HEK293 (cell line): ENCODE data around the gene AQP10.

Experiments used
- CTCF ChIA-PET: fragments of 350-600 bp; formaldehyde crosslinking; extraction: SDS; loops from one replicate; lab custom pipeline; 2021; ENCODE audit warnings: antibody characterized with exemption; lab: Yijun Ruan, JAX
- POLR2A ChIA-PET: fragments of 300-600 bp; formaldehyde crosslinking; extraction: SDS; loops from one replicate; lab custom pipeline; 2020; ENCODE audit warnings: antibody characterized with exemption, inconsistent platforms; lab: Yijun Ruan, JAX
- H3K27ac ChIP-seq: fragments of 200-500 bp; sonication (Bioruptor generic); 2 replicates; pipeline ENCODE4 v1.5.1; 2014; ENCODE audit warnings: low read depth, low read length, control low read depth, inconsistent platforms; ENCODE audit errors: extremely low read depth
- H3K36me3 ChIP-seq, 2 experiments: fragments of 200-500 bp in 1 of 2; sonication (Bioruptor generic) in 1 of 2; 1 replicate in 1 of 2; 2 replicates in 1 of 2; pipeline ENCODE4 v1.5.1; 2014 to 2017; ENCODE audit warnings: inconsistent platforms in 2 of 2, low read length in 2 of 2; ENCODE audit not compliant: control insufficient read depth in 2 of 2, insufficient read depth in 1 of 2
- H3K4me1 ChIP-seq: fragments of 200-500 bp; sonication (Bioruptor generic); 2 replicates; pipeline ENCODE4 v1.5.1; 2014; ENCODE audit warnings: mild to moderate bottlenecking, low read length, inconsistent platforms; ENCODE audit not compliant: control insufficient read depth, insufficient read depth
- H3K4me3 ChIP-seq: 2 replicates; pipeline ENCODE4 v1.5.1; 2011; ENCODE audit warnings: low read depth, mild to moderate bottlenecking, control low read depth, low read length, moderate library complexity
- H3K9me3 ChIP-seq: fragments of 200-500 bp; sonication (Bioruptor generic); 2 replicates; pipeline ENCODE4 v1.5.1; 2014; ENCODE audit warnings: low read depth, low read length, inconsistent platforms; ENCODE audit not compliant: control insufficient read depth, insufficient read depth
- BCL11A ChIP-seq: fragments of 450-650 bp; formaldehyde crosslinking; IDR thresholded peaks from 2 replicates; pipeline ENCODE4 v1.5.1; 2016; ENCODE audit warnings: low read depth, missing biosample characterization, missing genetic modification characterization
- EGR2 ChIP-seq: fragments of 450-650 bp; formaldehyde crosslinking; IDR thresholded peaks from 2 replicates; pipeline ENCODE4 v1.5.1; 2016; ENCODE audit warnings: low read depth, missing biosample characterization, missing genetic modification characterization
- GFI1B ChIP-seq: fragments of 450-650 bp; formaldehyde crosslinking; IDR thresholded peaks from 2 replicates; pipeline ENCODE4 v1.5.1; 2016; ENCODE audit warnings: missing biosample characterization, missing genetic modification characterization
- GLIS1 ChIP-seq: fragments of 450-650 bp; formaldehyde crosslinking; IDR thresholded peaks from 2 replicates; pipeline ENCODE4 v1.5.1; 2016; ENCODE audit warnings: missing biosample characterization, missing genetic modification characterization
- KLF10 ChIP-seq: fragments of 450-650 bp; IDR thresholded peaks from 2 replicates; pipeline ENCODE4 v1.5.1; 2018; ENCODE audit warnings: missing biosample characterization, mild to moderate bottlenecking, missing genetic modification characterization
- SCRT1 ChIP-seq: fragments of 450-650 bp; formaldehyde crosslinking; IDR thresholded peaks from 2 replicates; pipeline ENCODE4 v1.5.1; 2016; ENCODE audit warnings: missing biosample characterization, missing genetic modification characterization, borderline replicate concordance
- SCRT2 ChIP-seq: fragments of 450-650 bp; formaldehyde crosslinking; IDR thresholded peaks from 2 replicates; pipeline ENCODE4 v1.5.1; 2016; ENCODE audit warnings: missing biosample characterization, missing genetic modification characterization
- TSHZ1 ChIP-seq: fragments of 450-650 bp; formaldehyde crosslinking; IDR thresholded peaks from 2 replicates; pipeline ENCODE4 v1.5.1; 2016; ENCODE audit warnings: missing biosample characterization, missing genetic modification characterization, borderline replicate concordance
- ZBTB48 ChIP-seq: fragments of 450-650 bp; formaldehyde crosslinking; IDR thresholded peaks from 2 replicates; pipeline ENCODE4 v1.5.1; 2016; ENCODE audit warnings: missing biosample characterization, missing genetic modification characterization
- ZFHX2 ChIP-seq: fragments of 450-650 bp; formaldehyde crosslinking; conservative IDR thresholded peaks from 2 replicates; pipeline ENCODE4 v1.5.1; 2016; ENCODE audit warnings: missing biosample characterization, missing genetic modification characterization
- ZIC2 ChIP-seq: fragments of 450-650 bp; formaldehyde crosslinking; IDR thresholded peaks from 2 replicates; pipeline ENCODE4 v1.5.1; 2016; ENCODE audit warnings: missing biosample characterization, missing genetic modification characterization
- ZNF132 ChIP-seq: fragments of 450-650 bp; formaldehyde crosslinking; IDR thresholded peaks from 2 replicates; pipeline ENCODE4 v1.5.1; 2017; ENCODE audit warnings: missing biosample characterization, missing genetic modification characterization, borderline replicate concordance
- ZNF16 ChIP-seq: fragments of 450-650 bp; formaldehyde crosslinking; IDR thresholded peaks from 2 replicates; pipeline ENCODE4 v1.5.1; 2016; ENCODE audit warnings: low read depth, missing biosample characterization, missing genetic modification characterization
- ZNF24 ChIP-seq: fragments of 450-650 bp; formaldehyde crosslinking; IDR thresholded peaks from 2 replicates; pipeline ENCODE4 v1.5.1; 2016; ENCODE audit warnings: missing biosample characterization, missing genetic modification characterization
- ZNF394 ChIP-seq: fragments of 450-650 bp; formaldehyde crosslinking; IDR thresholded peaks from 2 replicates; pipeline ENCODE4 v1.5.1; 2016; ENCODE audit warnings: missing biosample characterization, missing genetic modification characterization, mild to moderate bottlenecking, moderate library complexity, borderline replicate concordance
- ZNF404 ChIP-seq: fragments of 450-650 bp; formaldehyde crosslinking; IDR thresholded peaks from 2 replicates; pipeline ENCODE4 v1.5.1; 2017; ENCODE audit warnings: missing biosample characterization, missing genetic modification characterization
- ZNF571 ChIP-seq: fragments of 450-650 bp; formaldehyde crosslinking; IDR thresholded peaks from 2 replicates; pipeline ENCODE4 v1.5.0; 2017; ENCODE audit warnings: missing biosample characterization, missing genetic modification characterization
- ZNF645 ChIP-seq: fragments of 450-650 bp; formaldehyde crosslinking; IDR thresholded peaks from 2 replicates; pipeline ENCODE4; 2016; ENCODE audit warnings: missing biosample characterization, missing genetic modification characterization
- ZNF654 ChIP-seq: fragments of 450-650 bp; formaldehyde crosslinking; IDR thresholded peaks from 2 replicates; pipeline ENCODE4 v1.5.1; 2016; ENCODE audit warnings: low read depth, missing biosample characterization, missing genetic modification characterization
- ZNF664 ChIP-seq: fragments of 450-650 bp; formaldehyde crosslinking; IDR thresholded peaks from 2 replicates; pipeline ENCODE4 v1.5.1; 2016; ENCODE audit warnings: missing biosample characterization, missing genetic modification characterization
- ZXDB ChIP-seq: fragments of 450-650 bp; formaldehyde crosslinking; IDR thresholded peaks from 2 replicates; pipeline ENCODE4 v1.5.1; 2016; ENCODE audit warnings: missing biosample characterization, missing genetic modification characterization

The AQP10 gene

GRCh38 chr1:154353460-154353904, 32.6 kb downstream of the AQP10 start (continued):
- 0 out of 2 replicates have a peak, but pooled peaks have one; percentile 27 for TF ChIP-seq GFI1B (tag by site-specific recombination)
- peak; percentile 64; the same call in 1 of the 2 replicates for TF ChIP-seq EGR2 (tag by site-specific recombination)
- TF ChIP-seq ZFHX2 (tag by site-specific recombination), result peak; percentile 62
- 0 out of 2 replicates have a peak, but pooled peaks have one; percentile 2 for TF ChIP-seq ZXDB (tag by site-specific recombination)
- TF ChIP-seq ZNF24, result no peak
- TF ChIP-seq BCL11A (tag by site-specific recombination), result peak; percentile 97
- no peak; the same call in 1 of the 2 replicates for TF ChIP-seq ZIC2 (tag by site-specific recombination)
- 0 out of 2 replicates have a peak, but pooled peaks have one; percentile 5 for TF ChIP-seq ZNF654
- TF ChIP-seq ZBTB48, result peak; percentile 15; the same call in 1 of the 2 replicates
- TF ChIP-seq ZNF571, result no peak
- TF ChIP-seq TSHZ1, result no peak
- TF ChIP-seq KLF10, result no peak
- TF ChIP-seq ZNF645 (tag by site-specific recombination), result peak; percentile 48; the same call in 1 of the 2 replicates

- Histone ChIP-seq H3K27ac (no peak overlapping the region), H3K9me3 (no peaks in the 10 kb centered on the region), H3K4me3 (no peak overlapping the region), H3K4me1 (0 out of 2 replicates have a peak, but pooled peaks cover 3% of the 10 kb centered on the region), H3K36me3 (peaks cover 0 to 12% of the 10 kb centered on the region in 2 experiments; a peak in 1 of 3 replicates)
- CTCF ChIA-PET, result interaction anchor here (0.6 to 4.3 kb wide), 9 partner anchors 8 to 602 kb away, joined by 3 to 33 read pairs (median 4); no protein-coding TSS in a partner anchor
- POLR2A ChIA-PET, result no interaction called here
- TF ChIP-seq ZNF132 (tag by site-specific recombination), result no peak
- TF ChIP-seq GLIS1, result no peak
- peak; percentile 97 for TF ChIP-seq SCRT1 (tag by site-specific recombination)
- no peak for TF ChIP-seq ZNF394 (tag by site-specific recombination)
- TF ChIP-seq SCRT2 (tag by site-specific recombination), result peak; percentile 98
Observed at GRCh38 chr1:154353966-154354365, 33.1 kb downstream of the AQP10 start.

GRCh38 chr1:154358519-154358918, 37.6 kb downstream of the AQP10 start:
- TF ChIP-seq ZNF16 (tag by site-specific recombination) (no peak), ZNF664 (tag by site-specific recombination) (no peak), ZNF404 (tag by site-specific recombination) (no peak)
- H3K36me3 ChIP-seq, result no peaks in the 10 kb centered on the region
- no peak overlapping the region for H3K4me3 ChIP-seq
- no peaks in the 10 kb centered on the region for H3K9me3 ChIP-seq
- CTCF ChIA-PET, result interaction anchor here (1.2 kb wide), 1 partner anchor 36 kb away, joined by 3 read pairs; no protein-coding TSS in a partner anchor
- POLR2A ChIA-PET, result no interaction called here
- 0 out of 2 replicates have a peak, but pooled peaks cover 2% of the 10 kb centered on the region for H3K4me1 ChIP-seq
- H3K27ac ChIP-seq, result no peak overlapping the region
